Measurements from ENCODE around the gene TRIOBP.

The TRIOBP gene

GRCh38 chr22:37662039-37662438, 34.8 kb upstream of the TRIOBP start:
- TF ChIP-seq, protein P1, sequence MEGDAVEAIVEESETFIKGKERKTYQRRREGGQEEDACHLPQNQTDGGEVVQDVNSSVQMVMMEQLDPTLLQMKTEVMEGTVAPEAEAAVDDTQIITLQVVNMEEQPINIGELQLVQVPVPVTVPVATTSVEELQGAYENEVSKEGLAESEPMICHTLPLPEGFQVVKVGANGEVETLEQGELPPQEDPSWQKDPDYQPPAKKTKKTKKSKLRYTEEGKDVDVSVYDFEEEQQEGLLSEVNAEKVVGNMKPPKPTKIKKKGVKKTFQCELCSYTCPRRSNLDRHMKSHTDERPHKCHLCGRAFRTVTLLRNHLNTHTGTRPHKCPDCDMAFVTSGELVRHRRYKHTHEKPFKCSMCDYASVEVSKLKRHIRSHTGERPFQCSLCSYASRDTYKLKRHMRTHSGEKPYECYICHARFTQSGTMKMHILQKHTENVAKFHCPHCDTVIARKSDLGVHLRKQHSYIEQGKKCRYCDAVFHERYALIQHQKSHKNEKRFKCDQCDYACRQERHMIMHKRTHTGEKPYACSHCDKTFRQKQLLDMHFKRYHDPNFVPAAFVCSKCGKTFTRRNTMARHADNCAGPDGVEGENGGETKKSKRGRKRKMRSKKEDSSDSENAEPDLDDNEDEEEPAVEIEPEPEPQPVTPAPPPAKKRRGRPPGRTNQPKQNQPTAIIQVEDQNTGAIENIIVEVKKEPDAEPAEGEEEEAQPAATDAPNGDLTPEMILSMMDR (IDR thresholded peaks at IDR 0.05) = no peak

DNA sequence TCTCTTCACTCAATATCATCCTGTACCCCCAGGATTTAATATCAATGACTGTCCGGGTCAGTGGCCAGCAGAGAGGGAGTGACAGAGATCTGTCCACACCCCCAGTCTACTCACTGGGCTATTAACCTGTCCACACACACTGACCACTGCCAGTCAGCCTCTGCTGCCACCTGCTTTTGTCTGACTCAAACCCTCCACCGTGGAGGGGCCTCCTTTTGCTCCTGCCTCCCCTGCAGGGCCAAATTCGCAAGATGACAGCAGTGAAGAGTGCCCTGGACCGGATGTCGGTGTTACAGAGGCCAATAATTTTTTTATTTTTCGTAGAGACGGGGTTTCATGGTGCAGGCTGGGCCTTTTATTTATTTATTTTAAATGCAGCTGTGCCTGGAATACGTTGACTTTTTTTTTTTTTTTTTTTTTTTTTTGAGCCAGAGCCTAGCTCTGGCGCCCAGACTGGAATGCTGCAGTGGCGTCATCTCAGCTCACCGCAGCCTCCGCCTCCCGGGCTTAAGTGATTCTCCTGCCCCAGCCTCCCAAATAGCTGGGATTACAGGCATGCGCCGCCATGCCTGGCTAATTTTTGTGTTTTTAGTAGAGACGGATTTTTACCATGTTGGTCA, 33.2 kb upstream of the TRIOBP start:
- TF ChIP-seq, protein P1 (IDR thresholded peaks at IDR 0.05) = no peak

DNA sequence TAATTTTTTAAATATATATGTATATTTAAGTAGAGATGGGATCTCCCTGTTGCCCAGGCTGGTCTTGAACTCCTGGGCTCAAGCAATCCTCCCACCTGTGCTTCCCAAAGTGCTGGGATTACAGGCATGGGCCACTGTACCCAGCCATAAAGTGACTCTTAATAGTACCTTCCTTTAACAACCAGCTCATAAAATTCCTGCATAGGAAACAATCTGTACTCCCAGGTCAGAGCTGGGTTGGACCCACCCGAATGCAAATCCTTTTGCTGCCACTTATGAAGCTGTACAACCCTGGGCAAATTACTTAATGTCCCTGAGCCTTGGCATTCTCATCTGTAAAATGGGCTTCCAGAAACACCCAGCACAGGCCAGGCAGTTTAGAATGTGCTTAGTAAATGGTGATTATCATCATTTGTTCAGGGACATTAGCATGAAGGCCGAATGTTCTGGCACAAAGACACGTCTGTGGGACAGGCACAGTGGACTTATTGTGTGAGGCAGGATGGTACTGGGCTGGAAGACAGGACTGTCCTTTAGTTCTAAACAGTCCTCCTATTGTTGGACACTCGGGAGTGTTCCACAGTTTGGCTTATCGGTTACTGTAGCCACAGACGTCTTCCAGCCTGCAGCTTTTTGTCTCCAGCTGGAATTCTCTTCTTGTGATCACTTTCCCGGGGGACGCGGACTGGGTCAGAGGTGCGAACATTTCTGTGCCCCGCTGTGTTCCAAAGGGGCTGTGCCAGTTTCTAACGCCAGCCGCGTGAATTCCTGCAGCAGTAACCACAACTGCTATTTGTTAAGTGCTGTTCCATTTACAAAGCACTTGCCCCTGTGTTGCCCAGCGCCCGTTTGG, 32.4 kb upstream of the TRIOBP start:
- TF ChIP-seq, protein P1 (IDR thresholded peaks at IDR 0.05) = no peak

DNA sequence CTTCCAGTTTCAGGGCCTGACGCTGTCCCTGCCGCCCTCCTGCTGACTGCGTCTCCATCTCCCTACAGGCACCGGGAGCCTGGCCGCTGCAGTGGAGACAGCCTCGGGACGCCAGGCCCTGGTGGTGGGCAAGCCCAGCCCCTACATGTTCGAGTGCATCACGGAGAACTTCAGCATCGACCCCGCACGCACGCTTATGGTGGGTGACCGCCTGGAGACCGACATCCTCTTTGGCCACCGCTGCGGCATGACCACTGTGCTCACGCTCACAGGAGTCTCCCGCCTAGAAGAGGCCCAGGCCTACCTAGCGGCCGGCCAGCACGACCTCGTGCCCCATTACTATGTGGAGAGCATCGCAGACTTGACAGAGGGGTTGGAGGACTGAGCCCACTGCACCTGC, 31.4 kb upstream of the TRIOBP start:
- TF ChIP-seq, protein P1 (IDR thresholded peaks at IDR 0.05) = no peak

GRCh38 chr22:37669586-37669985, 27.3 kb upstream of the TRIOBP start:
- TF ChIP-seq, protein P1 (IDR thresholded peaks at IDR 0.05) = no peak

- TF ChIP-seq, protein P1 (IDR thresholded peaks at IDR 0.05) = no peak
Measured at GRCh38 chr22:37672206-37672919, 24.5 kb upstream of the TRIOBP start.

DNA sequence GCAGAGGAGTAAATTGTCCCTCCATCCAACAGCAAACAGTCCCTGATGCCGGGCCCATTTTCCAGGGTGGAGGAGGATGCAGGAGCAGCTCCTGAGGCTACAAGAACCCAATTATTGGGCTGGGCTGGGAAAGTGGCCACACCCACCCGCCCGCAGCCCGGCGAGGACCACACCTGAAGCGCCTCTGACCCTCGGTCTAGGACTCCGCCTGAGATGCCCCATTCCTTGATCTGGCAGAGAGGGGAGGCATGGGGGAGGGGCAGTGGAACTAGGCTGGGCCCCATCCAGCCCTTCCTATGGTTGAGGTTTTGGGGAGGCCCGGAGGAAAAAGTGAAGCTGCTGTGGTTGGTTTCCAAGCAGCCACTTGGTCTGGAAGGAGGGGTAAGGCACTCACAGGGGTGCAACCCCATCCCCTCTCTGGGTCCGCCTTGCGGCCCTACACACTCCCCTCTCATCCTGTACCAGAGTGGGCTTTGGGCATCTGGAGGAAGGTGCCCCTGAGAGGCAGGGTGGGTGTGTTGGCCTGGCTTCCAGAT, 23.9 kb upstream of the TRIOBP start:
- TF ChIP-seq, protein P1 (IDR thresholded peaks at IDR 0.05) = no peak

All from LNCAP (cell line).